Measurements from ENCODE around the gene RPL37. TPM values are rescaled to one million over a fixed set of nuclear protein-coding genes. Genes with fewer than 3 reads are reported as not detected.

Gene RPL37
- total and polyA plus RNA-seq, 9 of the 15 experiments (the other 6 are each of a cell fraction or from before 2014, with no cell fraction given) = 2,342 to 7,963 (median 4,091) TPM

DNA sequence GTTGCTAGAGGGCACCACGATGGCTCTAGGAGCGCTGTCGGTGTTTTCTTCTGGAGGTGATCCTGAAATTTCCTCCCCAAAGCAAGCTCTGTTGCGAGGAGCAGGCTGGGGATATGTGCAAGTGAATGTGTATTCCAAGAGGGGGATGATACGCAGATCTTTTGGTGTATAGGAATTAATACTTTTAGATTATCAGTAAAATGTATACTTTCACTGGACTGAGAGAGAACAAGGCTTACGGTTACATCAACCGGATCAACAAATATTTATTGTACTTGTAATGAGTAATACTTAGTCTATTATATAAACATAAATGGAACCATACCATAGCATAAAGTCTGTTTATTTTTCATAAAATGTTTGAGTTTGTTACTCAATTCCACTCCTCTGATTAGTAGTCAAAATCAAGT is 36.2 kb downstream of the RPL37 start (continued):
- no peak for TF ChIP-seq SETDB1 (IDR thresholded peaks at IDR 0.05; ENCODE audit: low read length)
- no peak for TF ChIP-seq ZNF212 (CRISPR knock-in tag; IDR thresholded peaks at IDR 0.05)
- TF ChIP-seq ILF3 (IDR thresholded peaks at IDR 0.05; ENCODE audit: borderline replicate concordance) = 0 out of 2 replicates have a peak, but pooled peaks have one; percentile 15
- TF ChIP-seq ZNF197 (CRISPR knock-in tag; IDR thresholded peaks at IDR 0.05; ENCODE audit: low read depth) = 0 out of 2 replicates have a peak, but pooled peaks have one; percentile 19
- TF ChIP-seq, protein P1, sequence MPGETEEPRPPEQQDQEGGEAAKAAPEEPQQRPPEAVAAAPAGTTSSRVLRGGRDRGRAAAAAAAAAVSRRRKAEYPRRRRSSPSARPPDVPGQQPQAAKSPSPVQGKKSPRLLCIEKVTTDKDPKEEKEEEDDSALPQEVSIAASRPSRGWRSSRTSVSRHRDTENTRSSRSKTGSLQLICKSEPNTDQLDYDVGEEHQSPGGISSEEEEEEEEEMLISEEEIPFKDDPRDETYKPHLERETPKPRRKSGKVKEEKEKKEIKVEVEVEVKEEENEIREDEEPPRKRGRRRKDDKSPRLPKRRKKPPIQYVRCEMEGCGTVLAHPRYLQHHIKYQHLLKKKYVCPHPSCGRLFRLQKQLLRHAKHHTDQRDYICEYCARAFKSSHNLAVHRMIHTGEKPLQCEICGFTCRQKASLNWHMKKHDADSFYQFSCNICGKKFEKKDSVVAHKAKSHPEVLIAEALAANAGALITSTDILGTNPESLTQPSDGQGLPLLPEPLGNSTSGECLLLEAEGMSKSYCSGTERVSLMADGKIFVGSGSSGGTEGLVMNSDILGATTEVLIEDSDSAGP (CRISPR knock-in tag; IDR thresholded peaks at IDR 0.05) = no peak
- TF ChIP-seq ZNF174 (CRISPR knock-in tag; IDR thresholded peaks at IDR 0.05) = no peak
- TF ChIP-seq HSF4 (CRISPR knock-in tag; IDR thresholded peaks at IDR 0.05; ENCODE audit: borderline replicate concordance) = no peak
- no peak for TF ChIP-seq NFE2L1 (tag; IDR thresholded peaks at IDR 0.05; ENCODE audit: borderline replicate concordance, low read depth)
- TF ChIP-seq, protein P2, sequence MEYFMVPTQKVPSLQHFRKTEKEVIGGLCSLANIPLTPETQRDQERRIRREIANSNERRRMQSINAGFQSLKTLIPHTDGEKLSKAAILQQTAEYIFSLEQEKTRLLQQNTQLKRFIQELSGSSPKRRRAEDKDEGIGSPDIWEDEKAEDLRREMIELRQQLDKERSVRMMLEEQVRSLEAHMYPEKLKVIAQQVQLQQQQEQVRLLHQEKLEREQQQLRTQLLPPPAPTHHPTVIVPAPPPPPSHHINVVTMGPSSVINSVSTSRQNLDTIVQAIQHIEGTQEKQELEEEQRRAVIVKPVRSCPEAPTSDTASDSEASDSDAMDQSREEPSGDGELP (CRISPR knock-in tag; IDR thresholded peaks at IDR 0.05; ENCODE audit: borderline replicate concordance) = no peak
- TF ChIP-seq ZNF785 (CRISPR knock-in tag; IDR thresholded peaks at IDR 0.05) = no peak
- TF ChIP-seq ZNF134 (CRISPR knock-in tag; conservative IDR thresholded peaks at IDR 0.05) = no peak
- TF ChIP-seq HDGF (IDR thresholded peaks at IDR 0.05) = no peak
- TF ChIP-seq, protein P3, sequence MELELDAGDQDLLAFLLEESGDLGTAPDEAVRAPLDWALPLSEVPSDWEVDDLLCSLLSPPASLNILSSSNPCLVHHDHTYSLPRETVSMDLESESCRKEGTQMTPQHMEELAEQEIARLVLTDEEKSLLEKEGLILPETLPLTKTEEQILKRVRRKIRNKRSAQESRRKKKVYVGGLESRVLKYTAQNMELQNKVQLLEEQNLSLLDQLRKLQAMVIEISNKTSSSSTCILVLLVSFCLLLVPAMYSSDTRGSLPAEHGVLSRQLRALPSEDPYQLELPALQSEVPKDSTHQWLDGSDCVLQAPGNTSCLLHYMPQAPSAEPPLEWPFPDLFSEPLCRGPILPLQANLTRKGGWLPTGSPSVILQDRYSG (tag; conservative IDR thresholded peaks at IDR 0.05; ENCODE audit: low read depth) = no peak
- no peak for TF ChIP-seq MYC (IDR thresholded peaks at IDR 0.05; ENCODE audit: low read depth, low read length)
- peak; percentile 8; the same call in 1 of the 2 replicates for TF ChIP-seq MYC (CRISPR knock-in tag; IDR thresholded peaks at IDR 0.05; ENCODE audit: borderline replicate concordance, low read depth)
- TF ChIP-seq ZFPM2 (CRISPR knock-in tag; IDR thresholded peaks at IDR 0.05) = no peak
- no peak for TF ChIP-seq TCF7 (IDR thresholded peaks at IDR 0.05; ENCODE audit: borderline replicate concordance)
- no peak for TF ChIP-seq FOXK1 (CRISPR knock-in tag; IDR thresholded peaks at IDR 0.05; ENCODE audit: borderline replicate concordance)
- no peak for TF ChIP-seq RUNX1 (IDR thresholded peaks at IDR 0.05; ENCODE audit: low read depth)
- TF ChIP-seq PHF20 (IDR thresholded peaks at IDR 0.05; ENCODE audit: partially characterized antibody) = no peak
- no peak for TF ChIP-seq ZNF699 (CRISPR knock-in tag; IDR thresholded peaks at IDR 0.05; ENCODE audit: insufficient replicate concordance)
- TF ChIP-seq ZEB2 (IDR thresholded peaks at IDR 0.05) = no peak
- TF ChIP-seq ZKSCAN3 (CRISPR knock-in tag; IDR thresholded peaks at IDR 0.05) = no peak
- no peak for TF ChIP-seq CAMTA2 (CRISPR knock-in tag; conservative IDR thresholded peaks at IDR 0.05)
- TF ChIP-seq, protein P4, sequence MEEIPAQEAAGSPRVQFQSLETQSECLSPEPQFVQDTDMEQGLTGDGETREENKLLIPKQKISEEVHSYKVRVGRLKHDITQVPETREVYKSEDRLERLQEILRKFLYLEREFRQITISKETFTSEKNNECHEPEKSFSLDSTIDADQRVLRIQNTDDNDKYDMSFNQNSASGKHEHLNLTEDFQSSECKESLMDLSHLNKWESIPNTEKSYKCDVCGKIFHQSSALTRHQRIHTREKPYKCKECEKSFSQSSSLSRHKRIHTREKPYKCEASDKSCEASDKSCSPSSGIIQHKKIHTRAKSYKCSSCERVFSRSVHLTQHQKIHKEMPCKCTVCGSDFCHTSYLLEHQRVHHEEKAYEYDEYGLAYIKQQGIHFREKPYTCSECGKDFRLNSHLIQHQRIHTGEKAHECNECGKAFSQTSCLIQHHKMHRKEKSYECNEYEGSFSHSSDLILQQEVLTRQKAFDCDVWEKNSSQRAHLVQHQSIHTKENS (CRISPR knock-in tag; IDR thresholded peaks at IDR 0.05) = no peak
- TF ChIP-seq PHB2 (IDR thresholded peaks at IDR 0.05; ENCODE audit: low read depth) = no peak
- 0 out of 2 replicates have a peak, but pooled peaks have one; percentile 8 for TF ChIP-seq STAT5A (IDR thresholded peaks at IDR 0.05; ENCODE audit: borderline replicate concordance, low read length)
- no peak for TF ChIP-seq ZNF311 (CRISPR knock-in tag; IDR thresholded peaks at IDR 0.05)
